Eye (tissue), 1 donor: Measurements from ENCODE around the gene CRAMP1.
A peak's percentile ranks its signal among the peaks of the same experiment; 100 is the strongest.

ENCODE experiments used
- DNase-seq: peaks from one replicate; pipeline ENCODE4 v3.0.0-alpha.2; 2015

The CRAMP1 gene

DNA sequence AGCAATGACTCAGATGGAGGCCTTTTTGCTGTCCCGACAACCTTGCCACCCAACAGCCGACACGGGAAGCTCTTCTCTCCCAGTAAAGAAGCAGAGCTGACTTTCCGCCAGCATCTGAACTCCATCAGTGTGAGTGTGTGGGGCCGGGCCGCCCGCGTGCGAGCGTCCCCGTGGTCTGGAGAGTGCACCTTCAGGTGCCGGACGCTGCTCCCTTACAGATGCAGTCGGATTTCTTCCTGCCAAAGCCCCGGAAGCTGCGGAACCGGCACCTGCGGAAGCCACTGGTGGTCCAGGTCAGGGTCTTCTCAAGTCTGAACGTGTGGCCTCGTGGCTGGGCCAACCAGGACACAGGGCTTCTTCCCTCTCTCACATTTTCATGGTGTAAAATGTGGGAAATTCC lies 50.4 kb downstream of the CRAMP1 start:
- no peak for DNase-seq

GRCh38 chr16:1665829-1666228 lies 53.7 kb downstream of the CRAMP1 start:
- DNase-seq, result no peak

GRCh38 chr16:1666316-1666715 lies 54.2 kb downstream of the CRAMP1 start:
- DNase-seq, result no peak

GRCh38 chr16:1667271-1667670 lies 55.1 kb downstream of the CRAMP1 start:
- no peak for DNase-seq

DNA sequence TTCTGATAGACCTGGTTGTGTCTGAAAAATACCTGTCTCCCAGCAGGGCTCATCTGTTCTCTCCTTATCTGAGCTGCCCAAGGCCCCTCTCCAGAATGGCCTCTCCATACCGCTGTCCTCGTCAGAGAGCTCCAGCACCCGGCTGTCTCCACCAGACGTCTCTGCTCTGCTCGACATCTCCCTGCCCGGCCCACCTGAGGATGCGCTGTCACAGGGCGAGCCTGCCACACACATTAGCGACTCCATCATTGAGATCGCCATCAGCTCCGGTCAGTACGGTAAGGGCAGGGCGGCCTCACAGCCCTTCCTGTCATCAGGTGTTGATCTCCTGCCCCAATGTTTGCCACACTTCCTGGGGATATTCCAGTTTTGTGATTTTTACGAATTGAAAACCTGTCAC lies 55.8 kb downstream of the CRAMP1 start:
- no peak for DNase-seq

GRCh38 chr16:1668612-1669319 lies 56.6 kb downstream of the CRAMP1 start:
- no peak for DNase-seq

- no peak for DNase-seq
Measured at GRCh38 chr16:1669698-1670097, 57.5 kb downstream of the CRAMP1 start.

DNA sequence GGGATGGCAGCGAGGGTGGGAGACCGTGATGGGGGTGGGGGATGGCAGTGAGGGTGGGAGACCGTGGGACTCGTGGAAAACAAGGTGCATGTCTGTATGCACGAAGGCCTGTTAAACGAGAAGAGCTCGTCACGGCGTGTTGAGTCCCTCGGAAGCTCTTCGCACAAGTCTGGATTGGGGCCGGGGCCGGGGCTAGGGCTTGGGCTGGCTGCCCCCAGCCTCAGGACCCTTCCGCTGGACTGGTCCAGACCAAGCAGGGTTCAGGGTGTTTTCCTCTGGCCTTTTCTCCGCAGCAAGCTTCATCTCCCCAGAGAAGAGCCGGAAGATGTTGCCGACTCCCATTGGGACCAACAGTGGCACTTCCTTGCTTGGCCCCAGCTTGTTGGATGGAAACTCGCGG lies 58.2 kb downstream of the CRAMP1 start:
- no peak for DNase-seq

- DNase-seq, result no peak
Measured at GRCh38 chr16:1670866-1671265, 58.7 kb downstream of the CRAMP1 start.

- DNase-seq, result no peak
Measured at GRCh38 chr16:1673424-1674151, 61.4 kb downstream of the CRAMP1 start.

DNA sequence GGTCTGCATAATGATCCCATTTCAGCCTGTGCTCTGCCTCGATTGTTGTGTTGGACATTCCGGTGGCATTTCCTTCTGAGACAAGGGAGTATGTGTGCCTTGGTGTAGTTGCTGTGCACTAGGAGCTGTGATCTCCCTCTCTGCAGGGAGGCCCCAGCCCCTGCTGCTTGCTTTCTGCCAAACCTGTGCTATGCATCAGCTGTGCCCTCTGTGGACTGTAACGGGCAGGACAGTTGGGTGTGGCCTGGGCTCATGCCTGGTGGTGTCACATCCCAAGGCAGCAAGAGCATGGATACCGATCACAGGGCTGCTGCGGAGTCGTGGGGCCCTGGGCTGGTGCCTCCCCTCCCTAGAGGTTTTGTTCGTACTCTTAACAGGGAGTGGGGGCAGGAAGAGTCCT lies 62.1 kb downstream of the CRAMP1 start:
- no peak for DNase-seq

GRCh38 chr16:1674751-1675664 lies 62.8 kb downstream of the CRAMP1 start:
- no peak for DNase-seq

- DNase-seq, result no peak
Measured at GRCh38 chr16:1676661-1677060, 64.5 kb downstream of the CRAMP1 start.

GRCh38 chr16:1677339-1677738 lies 65.2 kb downstream of the CRAMP1 start:
- no peak for DNase-seq

DNA sequence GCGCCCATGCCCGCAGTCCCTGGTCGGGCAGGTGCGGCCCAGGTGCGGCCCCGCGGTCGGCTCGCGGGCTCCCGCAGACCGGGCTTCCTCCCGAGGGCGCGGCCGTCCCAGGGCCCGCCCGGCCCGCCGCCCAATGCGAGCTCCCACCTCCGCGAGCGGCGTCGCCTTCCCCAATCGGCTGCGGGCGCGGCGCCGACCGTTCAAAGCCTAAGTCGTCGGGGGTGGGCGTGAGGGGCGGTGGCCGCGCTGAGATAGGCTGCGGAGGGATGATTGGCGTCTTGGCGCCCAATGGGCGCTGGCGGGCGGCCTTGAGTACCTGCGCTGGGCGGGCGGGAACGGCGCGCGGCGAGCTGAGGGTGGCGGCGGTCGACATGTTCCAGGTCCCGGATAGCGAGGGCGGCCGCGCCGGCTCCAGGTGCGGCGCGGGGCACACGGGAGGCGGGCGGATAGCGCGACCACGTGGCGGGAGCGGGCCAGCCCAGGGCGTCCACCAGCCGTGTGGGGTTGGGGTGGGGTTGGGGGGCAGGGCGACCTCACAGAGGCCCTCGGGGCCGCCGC lies 65.9 kb downstream of the CRAMP1 start, which contains the start of gene JPT2:
TSS of gene JPT2 (plus strand) at position 338 of the 558 bp plus-strand sequence. CDS start at position 372, 34 bp downstream.
- peak; percentile 97 for DNase-seq

- peak; percentile 54 for DNase-seq
Measured at GRCh38 chr16:1678500-1679098, 66.4 kb downstream of the CRAMP1 start.

GRCh38 chr16:1680361-1680760 lies 68.2 kb downstream of the CRAMP1 start:
- DNase-seq, result no peak

DNA sequence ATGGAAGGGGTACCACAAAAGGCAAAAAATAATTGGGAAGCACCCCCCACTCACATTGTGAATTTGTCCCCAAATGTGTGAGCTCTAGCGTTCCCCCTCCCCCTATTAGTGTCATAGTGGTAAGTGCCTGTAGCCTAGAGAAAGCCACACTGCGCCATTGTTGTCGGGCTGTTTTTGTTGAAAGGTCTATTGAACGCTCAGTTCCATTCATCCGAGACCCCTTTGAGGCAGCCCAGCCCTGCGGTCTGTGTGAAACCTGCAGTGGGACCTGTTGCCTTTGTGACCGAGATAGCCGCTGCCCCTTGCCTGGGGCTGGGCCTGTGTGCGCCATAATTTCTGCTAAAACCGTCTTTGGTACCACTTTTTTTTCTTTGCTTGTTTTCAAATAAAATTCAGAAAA lies 68.9 kb downstream of the CRAMP1 start:
- no peak for DNase-seq

DNA sequence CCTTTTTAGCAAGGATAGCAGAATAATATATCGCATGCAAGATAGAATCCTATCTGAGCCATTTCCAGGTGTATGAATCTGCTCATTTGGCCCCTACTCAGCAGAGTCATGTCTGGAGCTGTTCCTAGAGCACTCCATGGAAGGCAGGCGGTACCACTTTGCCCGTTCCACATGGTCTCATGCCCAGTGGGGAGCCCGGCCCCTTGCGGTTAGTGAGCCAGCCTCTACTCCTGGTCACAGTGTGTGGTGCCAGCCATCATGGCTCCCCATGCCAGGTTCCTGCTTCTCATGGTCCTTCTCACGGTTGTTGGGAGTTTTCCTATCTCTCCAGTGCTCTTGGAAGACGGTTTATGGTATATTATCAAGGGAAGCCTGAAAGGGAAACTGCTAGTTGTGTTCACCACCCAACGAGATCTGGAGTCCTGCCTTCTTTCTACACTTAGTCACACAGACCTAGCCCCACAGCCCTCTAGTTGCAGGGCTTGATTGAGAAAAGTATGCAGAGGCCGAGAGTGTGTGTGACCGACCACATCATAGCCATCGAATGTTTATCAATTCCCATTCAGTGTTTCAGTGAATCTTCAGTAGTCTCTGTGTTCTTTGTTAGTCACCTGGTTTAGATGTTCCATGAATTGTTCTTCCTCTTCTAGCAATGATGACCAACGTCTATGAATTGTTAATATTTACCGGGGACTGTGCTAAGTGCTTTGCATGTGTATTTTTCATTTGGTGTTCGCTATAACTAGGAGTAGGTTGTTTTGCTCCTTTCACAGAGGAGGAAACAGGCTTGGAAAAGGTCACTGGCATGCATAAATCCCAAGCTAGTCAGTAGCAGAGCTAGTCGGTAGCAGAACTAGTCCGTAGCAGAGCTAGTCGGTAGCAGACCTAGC lies 75.5 kb downstream of the CRAMP1 start:
- no peak for DNase-seq

DNA sequence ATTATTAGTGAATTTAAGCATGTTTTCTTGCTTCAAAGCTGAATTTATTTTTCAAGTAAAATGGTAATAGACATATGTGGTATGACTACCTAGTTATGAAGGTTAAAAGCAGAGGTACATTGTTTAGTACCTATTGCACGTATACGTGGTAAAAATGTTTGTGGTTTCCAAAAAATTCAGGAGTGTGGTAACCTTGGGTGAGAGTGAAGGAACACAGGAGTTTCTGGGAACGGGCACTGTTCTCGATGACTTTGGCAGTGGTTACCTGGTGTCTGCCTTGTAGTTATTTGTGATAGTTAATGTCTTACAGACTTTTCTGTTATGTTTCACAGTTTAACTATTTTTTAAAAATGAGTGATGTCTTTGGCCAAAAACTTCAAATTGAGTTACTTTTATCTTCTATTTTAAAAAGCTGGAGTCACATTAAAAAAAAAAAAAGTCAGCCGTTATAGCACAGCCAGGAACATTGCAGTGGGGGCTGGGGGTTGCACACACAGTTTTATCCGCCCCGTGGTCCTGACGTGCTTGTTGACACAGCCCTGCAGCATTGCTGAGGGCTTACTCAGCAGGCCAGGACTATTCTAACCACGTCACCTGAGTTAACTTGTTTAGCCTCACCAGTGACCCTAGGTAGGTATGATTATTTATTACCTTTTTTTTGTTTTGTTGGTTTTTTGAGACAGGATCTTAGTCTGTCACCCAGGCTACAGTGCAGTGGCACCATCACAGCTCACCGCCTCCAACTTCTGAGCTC lies 76.8 kb downstream of the CRAMP1 start:
- no peak for DNase-seq

DNA sequence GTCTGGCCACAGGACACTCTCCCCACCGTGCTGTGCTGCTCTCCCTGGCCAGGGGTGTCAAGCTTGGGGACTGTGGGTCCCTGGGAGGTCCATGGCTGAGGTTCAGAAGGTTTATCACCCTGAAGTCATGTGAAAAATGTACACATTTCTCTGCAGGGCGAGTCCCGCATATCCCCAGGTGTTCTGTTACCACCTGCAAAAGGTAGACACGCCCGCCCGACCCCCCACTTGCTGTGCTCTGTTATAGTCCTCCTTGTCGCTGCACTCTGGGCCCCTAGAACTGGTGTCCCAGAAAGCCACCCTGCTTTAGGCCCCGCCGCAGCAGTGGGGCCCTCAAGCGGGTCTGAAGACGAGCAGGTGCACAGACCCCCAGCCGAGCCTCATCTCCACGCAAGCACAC lies 77.7 kb downstream of the CRAMP1 start:
- no peak for DNase-seq
